Measurements from ENCODE around the gene MLLT3. TPM values are rescaled to one million over a fixed set of nuclear protein-coding genes. Genes with fewer than 3 reads are reported as not detected.

MLLT3 gene
- total and polyA plus RNA-seq, 2 donors (not counting 3 experiments of a cell fraction or from before 2014, with no cell fraction given), result 6.1 to 10.0 TPM

- Histone ChIP-seq H3K9me1 (replicated peaks; ENCODE audit: control insufficient read depth, extremely low read depth, insufficient read depth, low read length) (no peaks in the 10 kb centered on the region), H2AFZ (ENCODE audit: low read depth, low read length) (no peak overlapping the region), H3K4me1 (ENCODE audit: control insufficient read depth, extremely low read depth, insufficient read depth, low read length) (peaks cover 2% of the 10 kb centered on the region), H3K79me2 (ENCODE audit: control insufficient read depth, insufficient read depth, low read length) (no peaks in the 10 kb centered on the region), H3K9ac (replicated peaks; ENCODE audit: extremely low read depth, insufficient read depth, low read length) (no peak overlapping the region), H3K27me3 (ENCODE audit: control insufficient read depth in 2 of 2, insufficient read depth in 2 of 2, low read length in 2 of 2) (no peaks in the 10 kb centered on the region), H3K36me3 (ENCODE audit: control insufficient read depth in 2 of 2, extremely low read depth in 1 of 2, insufficient read depth in 2 of 2, low read length in 2 of 2) (no peaks in the 10 kb centered on the region), H3K27ac (ENCODE audit: insufficient read depth, low read depth, low read length) (no peak overlapping the region), H3K4me3 (replicated peaks in 1 of 3; ENCODE audit: insufficient read depth in 1 of 3, low read depth in 1 of 3, low read length in 3 of 3) (no peak overlapping the region), H3K9me3 (replicated peaks; ENCODE audit: control insufficient read depth, insufficient read depth, low read length) (no peaks in the 10 kb centered on the region), H3K4me2 (ENCODE audit: insufficient read depth, low read length) (no peak overlapping the region), H4K20me1 (replicated peaks; ENCODE audit: control insufficient read depth, extremely low read depth, insufficient read depth, low read length) (no peaks in the 10 kb centered on the region)
- FAIRE-seq, result no peak
- ChIA-PET CTCF (no interaction called here), POLR2A (no interaction called here)
- intact Hi-C loops (cut with micrococcal nuclease) (no loop called here), dilution Hi-C loops (cut with MboI; ENCODE audit: extremely low pct_ligation_motif_present, low sequenced_read_pairs) (no loop called here)
- no peak for DNase-seq (ENCODE audit: low read depth, low spot score)
- BruUV-seq (replicated peaks), result no TSS peak
- TF ChIP-seq MYC (IDR thresholded peaks at IDR 0.05; ENCODE audit: low read depth, low read length) (no peak), MAX (IDR thresholded peaks at IDR 0.05; ENCODE audit: insufficient read depth, insufficient read length) (no peak), GATA2 (IDR thresholded peaks at IDR 0.05; ENCODE audit: insufficient read depth, insufficient read length, low read depth, low read length) (no peak), POLR2AphosphoS5 (IDR thresholded peaks at IDR 0.05; ENCODE audit: insufficient read depth, low read depth, low read length) (no peak), FOS (IDR thresholded peaks at IDR 0.05; ENCODE audit: borderline replicate concordance, insufficient read depth, low read length) (no peak), EZH2 (IDR thresholded peaks at IDR 0.05; ENCODE audit: borderline replicate concordance, low read depth, low read length, severe bottlenecking) (no peak), POLR2A (IDR thresholded peaks at IDR 0.05; ENCODE audit: low read depth, low read length) (no peak), CTCF (IDR thresholded peaks at IDR 0.05; ENCODE audit: extremely low read depth in 1 of 2, insufficient read depth in 1 of 2, low read depth in 1 of 2, low read length in 2 of 2) (no peak), JUN (IDR thresholded peaks at IDR 0.05; ENCODE audit: borderline replicate concordance, insufficient read depth, insufficient read length, low read depth) (no peak)
These were observed 117.4 kb downstream of the MLLT3 start for GRCh38 chr9:20504930-20505329.

Measured in endothelial cell of umbilical vein (primary cell).